Fibroblast of pulmonary artery (primary cell): ENCODE results near the gene TAGLN2.
A peak's percentile ranks its signal among the peaks of the same experiment; 100 is the strongest.

ENCODE experiments used
- DNase-seq: peaks from one replicate; pipeline ENCODE4 v3.0.0-alpha.2; 2010; ENCODE audit warnings: low read depth
- H3K4me3 ChIP-seq: replicated peaks from 2 replicates; pipeline ENCODE4 v1.5.1; 2011; ENCODE audit warnings: low read depth, mild to moderate bottlenecking, control low read depth, low read length, moderate library complexity
- CTCF ChIP-seq: IDR thresholded peaks from 2 replicates; pipeline ENCODE4 v1.5.1; 2011; ENCODE audit warnings: mild to moderate bottlenecking, control low read depth, low read length, inconsistent platforms; ENCODE audit errors: missing control alignments

TAGLN2 gene

GRCh38 chr1:159958719-159959380, 33.5 kb upstream of the TAGLN2 start:
- no peak overlapping the region for H3K4me3 ChIP-seq
- no peak for TF ChIP-seq CTCF
- DNase-seq, result no peak

DNA sequence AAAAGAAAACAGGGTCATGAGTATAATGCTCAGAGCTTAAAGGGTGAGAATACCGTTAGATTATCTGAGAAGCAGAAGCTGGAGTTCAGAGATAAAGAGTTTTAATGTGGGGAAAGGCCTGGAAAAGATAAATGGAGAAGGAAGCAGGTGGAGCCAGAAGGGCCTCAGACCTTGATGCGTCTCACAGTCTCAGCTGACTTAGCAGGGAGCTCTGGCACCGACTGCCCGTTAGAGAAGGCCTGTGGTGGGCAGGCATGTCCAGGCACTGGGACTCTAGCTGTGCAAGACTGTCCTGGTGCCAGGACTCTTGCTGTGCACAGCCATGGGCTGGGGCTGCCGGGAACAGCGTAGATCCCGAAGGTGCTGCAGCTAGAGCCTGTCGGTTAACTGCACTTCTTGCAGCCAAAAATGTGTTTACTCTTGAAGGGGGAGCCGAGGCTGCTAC, 32.5 kb upstream of the TAGLN2 start:
- H3K4me3 ChIP-seq, result no peak overlapping the region
- TF ChIP-seq CTCF, result no peak
- DNase-seq, result no peak

- TF ChIP-seq CTCF, result no peak
- no peak overlapping the region for H3K4me3 ChIP-seq
- DNase-seq, result no peak
These were observed 30.1 kb upstream of the TAGLN2 start for GRCh38 chr1:159955456-159955855.

- TF ChIP-seq CTCF, result no peak
- DNase-seq, result peak; percentile 48
- no peak within 1 kb of the TSS for H3K4me3 ChIP-seq
These were observed 28.5 kb upstream of the TAGLN2 start, which contains the start of gene SLAMF9 for GRCh38 chr1:159953536-159954515. SLAMF9 (minus strand) TSS chr1:159954237; CDS start chr1:159954137, 100 bp downstream.

- no peak for TF ChIP-seq CTCF
- no peak for DNase-seq
- no peak overlapping the region for H3K4me3 ChIP-seq
These were observed 27.6 kb upstream of the TAGLN2 start for GRCh38 chr1:159952932-159953331.

GRCh38 chr1:159951551-159951950, 26.2 kb upstream of the TAGLN2 start:
- TF ChIP-seq CTCF, result no peak
- DNase-seq, result no peak
- H3K4me3 ChIP-seq, result no peak overlapping the region
